HG02571 (cell line): Measurements from ENCODE around the gene ABCB4.

Experiments used
- ATAC-seq: cut with Tn5 transposase; IDR thresholded peaks from one replicate; pipeline ENCODE4 v1.9.1; 2021; ENCODE audit warnings: mild to moderate bottlenecking, moderate library complexity; ENCODE audit not compliant: unreplicated experiment

Gene ABCB4

GRCh38 chr7:87359366-87359765, 116.1 kb downstream of the ABCB4 start:
- ATAC-seq, result no peak

GRCh38 chr7:87356448-87356847, 119.0 kb downstream of the ABCB4 start:
- no peak for ATAC-seq

GRCh38 chr7:87354749-87355148, 120.7 kb downstream of the ABCB4 start:
- no peak for ATAC-seq
